Fibroblast of pulmonary artery (primary cell): ENCODE data around the gene CCR5.

Experiments
- DNase-seq: peaks from one replicate; pipeline ENCODE4 v3.0.0-alpha.2; 2010; ENCODE audit warnings: low read depth
- H3K4me3 ChIP-seq: replicated peaks from 2 replicates; pipeline ENCODE4 v1.5.1; 2011; ENCODE audit warnings: low read depth, mild to moderate bottlenecking, control low read depth, low read length, moderate library complexity
- TF ChIP-seq, protein P1 (sequence below): IDR thresholded peaks from 2 replicates; pipeline ENCODE4 v1.5.1; 2011; ENCODE audit warnings: mild to moderate bottlenecking, control low read depth, low read length, inconsistent platforms; ENCODE audit errors: missing control alignments

Gene CCR5

GRCh38 chr3:46337911-46338310 is 32.8 kb upstream of the CCR5 start:
- TF ChIP-seq, protein P1, sequence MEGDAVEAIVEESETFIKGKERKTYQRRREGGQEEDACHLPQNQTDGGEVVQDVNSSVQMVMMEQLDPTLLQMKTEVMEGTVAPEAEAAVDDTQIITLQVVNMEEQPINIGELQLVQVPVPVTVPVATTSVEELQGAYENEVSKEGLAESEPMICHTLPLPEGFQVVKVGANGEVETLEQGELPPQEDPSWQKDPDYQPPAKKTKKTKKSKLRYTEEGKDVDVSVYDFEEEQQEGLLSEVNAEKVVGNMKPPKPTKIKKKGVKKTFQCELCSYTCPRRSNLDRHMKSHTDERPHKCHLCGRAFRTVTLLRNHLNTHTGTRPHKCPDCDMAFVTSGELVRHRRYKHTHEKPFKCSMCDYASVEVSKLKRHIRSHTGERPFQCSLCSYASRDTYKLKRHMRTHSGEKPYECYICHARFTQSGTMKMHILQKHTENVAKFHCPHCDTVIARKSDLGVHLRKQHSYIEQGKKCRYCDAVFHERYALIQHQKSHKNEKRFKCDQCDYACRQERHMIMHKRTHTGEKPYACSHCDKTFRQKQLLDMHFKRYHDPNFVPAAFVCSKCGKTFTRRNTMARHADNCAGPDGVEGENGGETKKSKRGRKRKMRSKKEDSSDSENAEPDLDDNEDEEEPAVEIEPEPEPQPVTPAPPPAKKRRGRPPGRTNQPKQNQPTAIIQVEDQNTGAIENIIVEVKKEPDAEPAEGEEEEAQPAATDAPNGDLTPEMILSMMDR = no peak
- no peak overlapping the region for H3K4me3 ChIP-seq
- DNase-seq = no peak

DNA sequence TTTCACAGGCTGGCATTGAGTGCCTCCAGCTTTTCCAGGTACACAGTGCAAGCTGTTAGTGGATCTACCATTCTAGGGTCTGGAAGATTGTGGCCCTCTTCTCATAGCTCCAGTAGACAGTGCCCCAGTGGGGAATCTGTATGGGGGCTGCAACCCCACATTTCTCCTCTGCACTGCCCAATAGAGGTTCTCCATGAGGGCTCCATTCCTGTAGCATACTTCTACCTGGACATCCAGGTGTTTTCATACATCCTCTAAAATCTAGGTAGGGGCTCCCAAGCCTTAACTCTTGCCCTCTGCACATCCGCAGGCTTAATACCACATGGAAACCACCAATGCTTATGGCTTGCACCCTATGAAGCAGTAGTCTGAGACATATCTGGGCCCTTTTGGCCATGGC is 31.9 kb upstream of the CCR5 start:
- H3K4me3 ChIP-seq = no peak overlapping the region
- TF ChIP-seq, protein P1 = no peak
- DNase-seq = no peak

DNA sequence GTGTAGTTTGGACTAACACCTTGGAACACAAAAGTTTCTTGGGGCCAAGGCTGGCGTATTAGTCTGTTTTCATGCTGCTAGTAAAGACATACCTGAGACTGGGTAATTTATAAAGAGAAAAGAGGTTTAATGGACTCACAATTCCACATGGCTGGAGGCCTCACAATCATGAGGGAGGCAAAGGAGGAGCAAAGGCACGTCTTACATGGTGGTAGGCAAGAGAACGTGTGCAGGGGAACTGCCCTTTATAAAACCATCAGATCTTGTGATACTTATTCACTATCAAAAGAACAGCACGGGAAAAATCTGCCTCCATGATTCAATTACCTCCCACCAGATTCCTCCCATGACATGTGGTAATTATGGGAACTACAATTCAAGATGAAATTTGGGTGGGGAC is 26.3 kb upstream of the CCR5 start:
- H3K4me3 ChIP-seq = no peak overlapping the region
- DNase-seq = no peak
- TF ChIP-seq, protein P1 = no peak

DNA sequence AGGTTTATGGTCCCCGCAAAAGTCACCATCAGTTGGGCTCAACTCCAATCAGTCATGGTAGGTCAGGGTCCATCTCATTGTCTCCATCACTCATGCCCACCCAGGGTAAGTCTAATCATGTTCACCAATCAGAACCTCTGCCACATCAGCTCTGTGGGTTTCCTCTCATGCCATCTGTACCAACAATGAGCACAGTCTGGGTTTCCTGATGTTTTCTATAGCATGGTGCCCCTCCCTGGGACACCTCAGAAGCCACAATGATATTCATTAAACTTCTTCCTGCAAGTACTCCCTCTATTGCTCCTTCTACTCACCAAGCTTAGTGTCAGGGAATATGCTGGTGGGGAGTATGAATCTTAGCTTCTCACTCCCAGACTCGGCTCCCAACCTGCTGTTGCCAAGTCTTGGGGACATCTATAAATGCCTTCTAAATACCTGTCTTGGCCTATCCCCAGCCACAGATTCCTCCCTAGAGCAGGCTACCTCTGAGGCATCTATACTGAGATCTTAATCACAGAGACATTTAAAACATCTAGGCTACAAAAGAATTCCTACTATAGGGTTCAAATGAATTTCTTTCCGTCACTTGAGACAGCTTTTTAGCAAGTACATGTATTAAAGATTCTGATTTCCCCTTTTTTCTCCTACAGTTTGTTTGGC is 21.8 kb upstream of the CCR5 start:
- TF ChIP-seq, protein P1 = no peak
- no peak overlapping the region for H3K4me3 ChIP-seq
- DNase-seq = no peak

DNA sequence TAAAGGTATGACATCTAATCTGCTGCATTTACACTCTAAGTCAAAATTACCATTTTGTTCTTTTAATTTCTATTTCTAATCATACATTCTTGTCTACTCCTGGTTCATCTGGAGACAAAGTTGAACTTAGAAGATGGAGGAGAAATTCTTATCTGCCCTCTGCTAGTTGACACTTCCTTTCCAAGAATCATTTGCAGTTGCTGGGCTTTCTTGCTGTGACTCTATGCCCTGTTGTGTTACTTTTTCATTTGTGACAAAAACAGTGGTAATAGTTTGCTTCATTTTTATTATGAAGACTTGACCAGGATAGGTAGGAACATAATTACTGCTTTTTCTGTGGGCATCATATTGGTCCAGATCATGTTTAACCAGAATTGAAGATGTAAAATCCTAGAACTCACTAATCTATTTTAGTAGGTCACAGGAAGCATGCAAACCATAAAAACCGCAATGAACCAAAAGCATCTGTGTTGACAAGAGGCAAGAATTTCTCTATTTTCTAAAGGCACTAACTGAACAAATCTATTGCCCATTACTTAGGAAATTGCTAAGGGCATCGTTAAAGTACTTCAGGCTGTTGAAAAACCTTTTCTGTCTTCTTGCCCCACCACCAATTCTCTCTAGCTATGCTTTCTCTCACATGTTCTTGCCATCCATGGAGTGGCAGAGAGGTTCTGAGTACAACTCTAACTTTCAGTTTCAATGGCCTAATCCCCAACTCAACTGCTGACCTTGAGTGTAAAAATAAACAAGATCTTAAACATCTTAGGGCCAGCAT is 21.1 kb upstream of the CCR5 start:
- no peak overlapping the region for H3K4me3 ChIP-seq
- TF ChIP-seq, protein P1 = no peak
- no peak for DNase-seq

- TF ChIP-seq, protein P1 = no peak
- DNase-seq = no peak
- no peak overlapping the region for H3K4me3 ChIP-seq
These were observed 20.5 kb upstream of the CCR5 start for GRCh38 chr3:46350262-46350565.

- H3K4me3 ChIP-seq = no peak overlapping the region
- no peak for DNase-seq
- TF ChIP-seq, protein P1 = no peak
These were observed 19.1 kb upstream of the CCR5 start for GRCh38 chr3:46351646-46352045.
